MG63 (cell line): ENCODE measurements around the gene TMEM132A. TPM values are rescaled to one million over a fixed set of nuclear protein-coding genes. Genes with fewer than 3 reads are reported as not detected.

Experiments used
- DNase-seq: peaks from one replicate; pipeline ENCODE4 v3.0.0-alpha.2; 2020
- H3K27me3 ChIP-seq: fragments of 250-450 bp; sonication (Bioruptor Pico); 2 replicates; pipeline ENCODE4 v1.5.1; 2020; ENCODE audit warnings: mild to moderate bottlenecking, moderate library complexity
- H3K36me3 ChIP-seq: fragments of 250-450 bp; sonication (Bioruptor Pico); 2 replicates; pipeline ENCODE4 v1.5.1; 2020; ENCODE audit warnings: mild to moderate bottlenecking, moderate library complexity
- H3K4me3 ChIP-seq: fragments of 250-450 bp; sonication (Bioruptor Pico); 2 replicates; pipeline ENCODE4 v1.5.1; 2020; ENCODE audit warnings: mild to moderate bottlenecking, moderate library complexity
- H3K9me3 ChIP-seq: fragments of 250-450 bp; sonication (Bioruptor Pico); 2 replicates; pipeline ENCODE4 v1.5.1; 2020; ENCODE audit warnings: mild to moderate bottlenecking, moderate library complexity
- total RNA-seq: library from RNA; depleted of rRNA; stranded (reverse); fragments of >200 nt; shearing (Covaris generic); gene quantifications from 2 replicates; pipeline ENCODE4 v1.2.3, GENCODE V29; 2014; ENCODE audit warnings: low replicate concordance

Gene TMEM132A
- total RNA-seq, 1 experiment from 2014 or later, result 16.3 TPM

DNA sequence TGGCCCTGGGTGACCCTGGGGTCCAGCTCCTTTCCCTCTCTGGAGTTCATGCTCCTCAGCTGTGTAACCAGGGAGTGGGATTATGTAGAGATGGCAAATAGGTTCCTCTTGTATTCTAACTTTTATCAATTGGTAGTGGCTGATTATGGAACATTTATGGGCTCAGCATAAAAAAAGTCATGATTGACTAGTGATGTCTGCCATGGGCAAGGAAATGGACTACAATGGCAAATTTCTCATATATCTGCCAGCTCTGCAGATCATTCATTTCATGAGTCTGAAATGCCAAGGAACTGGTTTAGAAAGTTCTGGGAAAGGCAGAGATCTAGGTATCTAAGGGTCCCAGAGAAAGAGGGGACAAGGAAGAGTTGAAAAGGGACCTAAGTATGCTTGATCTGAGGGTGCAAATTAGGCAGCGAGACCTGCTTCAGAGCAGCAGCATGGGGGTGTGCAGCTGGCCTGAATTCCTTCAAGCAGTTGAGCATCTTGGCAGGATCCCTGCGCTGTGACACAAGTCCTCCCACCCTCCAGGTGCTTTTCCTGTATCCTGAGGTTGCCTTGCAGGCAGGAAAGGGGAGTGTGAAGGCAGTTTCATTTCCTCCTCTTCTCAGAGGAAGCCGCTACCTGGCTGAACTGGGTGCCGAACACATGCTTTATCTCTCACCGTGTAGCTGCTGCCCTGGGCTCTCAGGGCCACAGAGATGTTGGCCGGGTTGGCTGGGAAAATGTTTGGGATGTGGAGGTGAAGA, 17.3 kb downstream of the TMEM132A start:
- Histone ChIP-seq H3K36me3 (no peaks in the 10 kb centered on the region), H3K9me3 (no peaks in the 10 kb centered on the region), H3K4me3 (no peak overlapping the region), H3K27me3 (no peaks in the 10 kb centered on the region)
- DNase-seq, result no peak

GRCh38 chr11:60942219-60942618, 18.0 kb downstream of the TMEM132A start:
- DNase-seq, result no peak
- H3K4me3 ChIP-seq, result no peak overlapping the region
- no peaks in the 10 kb centered on the region for H3K27me3 ChIP-seq
- no peaks in the 10 kb centered on the region for H3K9me3 ChIP-seq
- H3K36me3 ChIP-seq, result no peaks in the 10 kb centered on the region

DNA sequence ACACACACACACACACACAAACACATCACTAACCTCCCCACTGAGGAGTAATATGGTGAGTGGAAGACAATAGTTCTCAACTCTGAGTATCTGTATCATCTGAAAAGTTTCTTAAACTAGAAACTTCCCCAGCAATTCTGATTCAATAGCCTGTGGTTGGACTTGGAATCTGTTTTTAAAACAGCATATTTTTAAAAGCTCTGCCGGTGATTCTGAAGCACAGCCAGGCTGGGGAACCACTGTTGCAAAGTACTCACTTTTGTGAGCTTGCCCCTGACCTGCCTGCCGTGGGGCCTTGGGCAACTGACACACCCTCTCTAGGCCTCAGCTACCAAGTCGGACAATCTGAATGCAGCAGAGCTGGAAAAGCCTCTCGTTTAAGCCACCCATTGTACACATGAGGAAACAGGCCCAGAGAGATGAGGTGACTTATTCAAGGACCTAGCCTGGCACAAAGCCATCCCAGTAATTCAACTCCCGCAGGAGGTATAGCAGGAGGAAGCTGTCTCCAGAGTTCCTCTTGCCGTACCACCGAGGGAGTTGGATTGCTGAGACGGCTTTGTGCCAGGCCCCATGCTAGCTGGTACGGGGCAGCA, 18.8 kb downstream of the TMEM132A start:
- no peaks in the 10 kb centered on the region for H3K27me3 ChIP-seq
- DNase-seq, result no peak
- no peak overlapping the region for H3K4me3 ChIP-seq
- H3K9me3 ChIP-seq, result no peaks in the 10 kb centered on the region
- H3K36me3 ChIP-seq, result no peaks in the 10 kb centered on the region

DNA sequence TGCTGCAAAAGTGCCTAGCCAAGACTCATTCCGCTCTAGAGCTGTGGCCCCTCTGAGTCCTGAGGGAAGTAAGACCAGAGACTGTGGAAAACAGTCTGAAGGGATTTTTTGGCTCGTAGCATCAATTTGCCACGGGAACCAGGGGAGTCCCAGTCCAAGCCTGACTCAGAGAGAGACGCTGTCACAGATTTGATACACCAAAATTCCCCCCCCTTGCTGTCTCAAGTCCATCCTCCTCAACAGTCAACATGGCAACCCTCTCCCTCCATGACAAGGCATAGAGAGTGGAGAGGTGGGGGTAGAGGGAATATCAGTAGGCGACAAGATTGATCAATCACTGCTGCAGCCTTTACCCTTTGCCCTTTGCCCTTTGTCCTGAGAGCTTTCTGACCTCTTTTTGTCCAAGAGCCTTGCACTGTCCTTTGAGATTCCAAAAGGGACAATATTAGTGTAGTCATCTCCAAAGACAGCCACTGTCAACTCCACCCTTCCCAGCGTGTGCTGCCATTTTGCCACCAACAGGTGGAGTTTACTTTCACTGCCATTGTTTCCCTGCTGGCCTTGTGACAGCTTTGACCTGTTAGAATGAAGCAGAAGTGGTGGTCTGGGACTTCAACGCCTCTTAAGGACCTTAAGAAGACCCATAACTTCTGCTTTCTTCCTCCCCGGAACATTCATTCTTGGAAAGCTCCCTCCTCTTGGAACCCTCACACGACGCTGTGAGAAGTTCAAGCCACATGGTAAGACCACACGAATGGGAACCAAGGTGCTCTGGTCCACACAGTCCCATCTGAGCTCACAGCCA, 20.4 kb downstream of the TMEM132A start:
- Histone ChIP-seq H3K9me3 (no peaks in the 10 kb centered on the region), H3K4me3 (no peak overlapping the region), H3K27me3 (no peaks in the 10 kb centered on the region), H3K36me3 (no peaks in the 10 kb centered on the region)
- DNase-seq, result no peak

DNA sequence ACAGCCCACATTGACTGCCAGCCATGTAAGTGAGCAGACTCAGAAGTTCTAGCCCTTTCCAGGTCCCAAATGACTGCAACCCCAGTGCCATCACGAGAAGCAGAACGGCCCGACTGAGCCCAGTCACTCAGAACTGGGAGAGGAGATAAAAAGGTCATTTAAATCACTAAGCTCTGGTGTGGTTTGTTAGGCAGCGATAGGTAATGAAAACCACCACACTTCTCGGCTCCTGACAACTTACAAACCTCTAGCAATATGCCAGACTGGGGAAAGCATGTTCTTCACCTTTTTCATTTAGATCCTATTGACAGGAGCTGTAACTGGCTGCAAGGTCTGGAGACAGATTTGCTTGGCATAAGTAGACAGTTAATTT, 21.0 kb downstream of the TMEM132A start:
- DNase-seq, result no peak
- Histone ChIP-seq H3K4me3 (no peak overlapping the region), H3K9me3 (no peaks in the 10 kb centered on the region), H3K27me3 (no peaks in the 10 kb centered on the region), H3K36me3 (no peaks in the 10 kb centered on the region)

DNA sequence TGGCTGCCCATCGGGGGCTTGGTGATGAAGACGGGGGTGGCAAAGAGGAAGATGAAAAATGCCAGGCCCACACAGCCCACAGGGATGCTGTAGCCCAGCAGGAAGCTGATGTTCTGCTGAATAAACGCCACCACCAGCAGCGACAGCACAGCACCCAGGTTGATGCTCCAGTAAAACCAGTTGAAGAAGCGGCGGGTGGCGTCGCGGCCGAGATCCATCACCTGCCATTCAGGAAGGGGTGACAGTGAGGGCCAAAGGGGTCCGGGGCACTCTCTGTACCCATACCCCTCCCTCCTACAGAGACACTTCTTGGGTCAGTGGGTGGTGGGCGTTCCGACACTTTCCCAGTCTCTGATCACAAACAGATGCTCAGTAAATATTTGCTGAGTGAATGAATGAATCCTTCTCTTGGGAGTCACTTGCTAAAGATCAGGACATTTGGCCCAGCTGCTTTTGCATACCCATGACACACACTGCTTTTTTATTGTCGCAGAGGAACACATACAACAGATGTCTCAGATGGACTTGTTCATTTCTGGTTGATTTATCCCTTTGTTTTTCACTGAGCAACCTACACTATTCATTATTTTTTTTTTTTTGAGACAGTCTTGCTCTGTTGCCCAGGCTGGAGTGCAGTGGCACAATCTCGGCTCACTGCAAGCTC, 22.5 kb downstream of the TMEM132A start:
- H3K36me3 ChIP-seq, result no peaks in the 10 kb centered on the region
- no peak for DNase-seq

GRCh38 chr11:60947700-60948099, 23.4 kb downstream of the TMEM132A start:
- H3K36me3 ChIP-seq, result no peaks in the 10 kb centered on the region

More for the DNA sequence above, 22.5 kb downstream of the TMEM132A start:
- Histone ChIP-seq H3K4me3 (no peak overlapping the region), H3K9me3 (no peaks in the 10 kb centered on the region), H3K27me3 (no peaks in the 10 kb centered on the region)

GRCh38 chr11:60948250-60948649, 24.0 kb downstream of the TMEM132A start:
- H3K27me3 ChIP-seq, result no peaks in the 10 kb centered on the region
- DNase-seq, result no peak
- H3K4me3 ChIP-seq, result no peak overlapping the region
- no peaks in the 10 kb centered on the region for H3K36me3 ChIP-seq
- no peaks in the 10 kb centered on the region for H3K9me3 ChIP-seq

More at GRCh38 chr11:60947700-60948099, 23.4 kb downstream of the TMEM132A start:
- no peaks in the 10 kb centered on the region for H3K27me3 ChIP-seq
- peak; percentile 39 for DNase-seq
- no peaks in the 10 kb centered on the region for H3K9me3 ChIP-seq
- no peak overlapping the region for H3K4me3 ChIP-seq

GRCh38 chr11:60950024-60950423, 25.8 kb downstream of the TMEM132A start:
- no peaks in the 10 kb centered on the region for H3K27me3 ChIP-seq

GRCh38 chr11:60950933-60951605, 26.8 kb downstream of the TMEM132A start:
- H3K9me3 ChIP-seq, result no peaks in the 10 kb centered on the region
- H3K4me3 ChIP-seq, result no peak overlapping the region
- H3K36me3 ChIP-seq, result no peaks in the 10 kb centered on the region
- DNase-seq, result no peak
- H3K27me3 ChIP-seq, result no peaks in the 10 kb centered on the region

More at GRCh38 chr11:60950024-60950423, 25.8 kb downstream of the TMEM132A start:
- no peaks in the 10 kb centered on the region for H3K9me3 ChIP-seq
- no peak for DNase-seq
- H3K36me3 ChIP-seq, result no peaks in the 10 kb centered on the region
- H3K4me3 ChIP-seq, result no peak overlapping the region

DNA sequence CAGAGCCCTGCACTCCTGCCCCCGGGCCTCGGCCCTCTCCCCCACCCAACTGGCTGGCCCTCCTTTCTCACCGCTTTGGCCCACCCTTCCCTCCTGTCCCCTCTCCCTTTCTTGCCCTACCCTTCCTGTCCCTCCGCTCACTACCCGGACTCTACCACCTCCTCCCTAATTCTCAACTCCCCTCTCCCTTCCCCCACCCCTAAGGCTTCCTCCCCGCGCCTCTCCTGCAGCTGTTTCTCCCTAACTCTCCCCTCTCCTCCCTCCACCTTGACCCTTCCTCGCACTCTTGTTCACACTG, 27.3 kb downstream of the TMEM132A start:
- no peaks in the 10 kb centered on the region for H3K27me3 ChIP-seq
- no peaks in the 10 kb centered on the region for H3K36me3 ChIP-seq
- no peak for DNase-seq
- H3K4me3 ChIP-seq, result no peak overlapping the region
- H3K9me3 ChIP-seq, result no peaks in the 10 kb centered on the region

- Histone ChIP-seq H3K9me3 (no peaks in the 10 kb centered on the region), H3K36me3 (no peaks in the 10 kb centered on the region), H3K27me3 (no peaks in the 10 kb centered on the region), H3K4me3 (no peak within 1 kb of the TSS)
- no peak for DNase-seq
Measured at GRCh38 chr11:60951904-60952741, 27.9 kb downstream of the TMEM132A start, which contains the start of gene SLC15A3. TSS of gene SLC15A3 (minus strand) at chr11:60952176. CDS start at chr11:60951551, 625 bp downstream.

GRCh38 chr11:60952742-60953170, 28.5 kb downstream of the TMEM132A start:
- Histone ChIP-seq H3K4me3 (no peak overlapping the region), H3K9me3 (no peaks in the 10 kb centered on the region)

DNA sequence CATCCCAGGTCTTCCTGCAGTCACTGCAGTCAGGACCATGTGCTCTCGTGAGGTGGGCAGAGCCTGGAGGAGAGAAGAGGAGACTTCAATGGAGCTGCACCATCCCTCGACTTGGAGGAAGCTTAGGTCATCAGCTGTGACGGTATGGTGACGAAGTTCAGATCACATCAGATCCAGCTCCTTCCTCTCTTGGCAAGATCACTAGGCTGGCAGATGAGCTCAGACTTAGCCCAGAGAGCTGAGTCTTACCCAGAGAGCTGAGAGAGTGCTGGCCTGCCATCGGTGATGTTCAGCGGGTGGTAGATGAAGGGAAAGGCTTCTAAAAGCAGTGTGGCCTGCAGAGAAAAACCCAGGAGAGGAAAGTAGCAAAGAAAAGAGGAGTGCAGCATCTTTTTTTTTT, 29.5 kb downstream of the TMEM132A start:
- Histone ChIP-seq H3K36me3 (no peaks in the 10 kb centered on the region), H3K27me3 (no peaks in the 10 kb centered on the region), H3K4me3 (no peak overlapping the region), H3K9me3 (no peaks in the 10 kb centered on the region)
- no peak for DNase-seq

More at GRCh38 chr11:60952742-60953170, 28.5 kb downstream of the TMEM132A start:
- Histone ChIP-seq H3K27me3 (no peaks in the 10 kb centered on the region), H3K36me3 (no peaks in the 10 kb centered on the region)
- no peak for DNase-seq

- Histone ChIP-seq H3K4me3 (no peak overlapping the region), H3K36me3 (no peaks in the 10 kb centered on the region), H3K27me3 (no peaks in the 10 kb centered on the region), H3K9me3 (no peaks in the 10 kb centered on the region)
- DNase-seq, result no peak
Measured at GRCh38 chr11:60954421-60954820, 30.2 kb downstream of the TMEM132A start.

DNA sequence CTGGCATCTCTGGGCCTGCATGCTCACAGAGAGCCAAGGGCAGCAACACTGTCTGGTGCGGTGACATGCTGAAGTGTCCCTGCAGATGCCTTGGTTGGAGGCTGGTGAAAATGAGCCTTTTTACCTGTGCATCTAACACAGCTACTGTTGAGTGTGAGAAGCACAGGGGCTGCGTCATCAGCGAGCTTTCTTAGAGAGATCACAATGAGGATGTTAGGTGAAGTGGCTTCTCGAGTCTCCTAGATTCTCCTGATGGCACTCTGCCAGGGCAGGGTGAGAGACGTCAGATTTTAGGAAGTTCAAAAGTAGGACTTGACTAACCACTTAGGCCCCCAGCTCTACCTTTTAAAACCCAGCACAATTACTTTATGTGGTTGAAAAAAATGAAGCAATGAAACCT, 31.3 kb downstream of the TMEM132A start:
- Histone ChIP-seq H3K27me3 (no peaks in the 10 kb centered on the region), H3K36me3 (no peaks in the 10 kb centered on the region), H3K9me3 (no peaks in the 10 kb centered on the region), H3K4me3 (no peak overlapping the region)
- no peak for DNase-seq
